WTC11 (cell line): Measurements from ENCODE around the gene MTPN. TPM values are rescaled to one million over a fixed set of nuclear protein-coding genes. Genes with fewer than 3 reads are reported as not detected.

ENCODE experiments used
- ATAC-seq: fragments of 200-7000 bp; cut with Tn5 transposase; 2 replicates; pipeline ENCODE4 v1.10.0; 2021; ENCODE audit warnings: mild to moderate bottlenecking, moderate library complexity
- CTCF ChIA-PET: fragments of 300-600 bp; sonication (Branson Sonifier 250); formaldehyde crosslinking; loops from one replicate; lab custom pipeline; 2021; ENCODE audit warnings: antibody characterized with exemption; lab: Charles Lee
- POLR2A ChIA-PET: fragments of 350-600 bp; sonication (Branson Sonifier 250); formaldehyde crosslinking; loops from one replicate; lab custom pipeline; 2021; ENCODE audit warnings: antibody characterized with exemption; lab: Charles Lee
- DNase-seq: peaks from one replicate; pipeline ENCODE4 v3.0.0; 2021; ENCODE audit warnings: low spot score
- H3K27ac Mint-ChIP-seq: 2 replicates; pipeline ENCODE4 v1.8.0; 2021; ENCODE audit warnings: mixed read lengths
- H3K27me3 Mint-ChIP-seq: 2 replicates; pipeline ENCODE4 v1.8.0; 2021; ENCODE audit warnings: low read depth, mild to moderate bottlenecking, moderate library complexity, mixed read lengths
- H3K36me3 Mint-ChIP-seq: 2 replicates; pipeline ENCODE4 v1.8.0; 2021; ENCODE audit warnings: mixed read lengths
- H3K4me1 Mint-ChIP-seq: 2 replicates; pipeline ENCODE4 v1.8.0; 2022; ENCODE audit warnings: mixed read lengths
- H3K4me3 Mint-ChIP-seq: 2 replicates; pipeline ENCODE4 v1.8.0; 2021; ENCODE audit warnings: mild to moderate bottlenecking, moderate library complexity, mixed read lengths
- H3K9me3 Mint-ChIP-seq: 2 replicates; pipeline ENCODE4 v1.8.0; 2021; ENCODE audit warnings: mixed read lengths
- CBFB ChIP-seq: sonication (generic); formaldehyde crosslinking; IDR thresholded peaks from 2 replicates; pipeline ENCODE4 v1.8.1; 2022; ENCODE audit warnings: mild to moderate bottlenecking, low read depth, missing genetic modification reagents
- CDX4 ChIP-seq: fragments of 250-450 bp; sonication (Bioruptor Pico); IDR thresholded peaks from 2 replicates; pipeline ENCODE4 v1.9.0; 2021; ENCODE audit warnings: moderate library complexity, mild to moderate bottlenecking, inconsistent platforms, borderline replicate concordance
- CREB1 ChIP-seq: sonication (generic); formaldehyde crosslinking; IDR thresholded peaks from 2 replicates; pipeline ENCODE4 v1.8.0; 2023; ENCODE audit warnings: mild to moderate bottlenecking, missing genetic modification reagents
- EMX1 ChIP-seq: fragments of 250-450 bp; sonication (Bioruptor Pico); IDR thresholded peaks from 2 replicates; pipeline ENCODE4 v1.8.0; 2021; ENCODE audit warnings: mild to moderate bottlenecking
- ERG ChIP-seq: fragments of 250-450 bp; sonication (Bioruptor Pico); IDR thresholded peaks from 2 replicates; pipeline ENCODE4 v1.8.0; 2021; ENCODE audit warnings: mild to moderate bottlenecking
- IRF2 ChIP-seq: sonication (generic); formaldehyde crosslinking; IDR thresholded peaks from 2 replicates; pipeline ENCODE4 v1.8.0; 2022; ENCODE audit warnings: low read depth, missing genetic modification reagents, borderline replicate concordance
- JAZF1 ChIP-seq: fragments of 250-450 bp; sonication (Bioruptor Pico); IDR thresholded peaks from 2 replicates; pipeline ENCODE4 v1.9.0; 2021; ENCODE audit warnings: moderate library complexity, mild to moderate bottlenecking, inconsistent platforms
- NFATC4 ChIP-seq: fragments of 250-450 bp; sonication (Bioruptor Pico); IDR thresholded peaks from 2 replicates; pipeline ENCODE4 v1.9.0; 2021; ENCODE audit warnings: mild to moderate bottlenecking
- PRRX2 ChIP-seq: fragments of 250-450 bp; sonication (Bioruptor Pico); IDR thresholded peaks from 2 replicates; pipeline ENCODE4 v1.8.0; 2021; ENCODE audit warnings: mild to moderate bottlenecking
- RELA ChIP-seq: sonication (generic); formaldehyde crosslinking; IDR thresholded peaks from 2 replicates; pipeline ENCODE4 v1.8.1; 2022; ENCODE audit warnings: missing genetic modification reagents, mild to moderate bottlenecking, borderline replicate concordance
- SMAD3 ChIP-seq: sonication (generic); formaldehyde crosslinking; IDR thresholded peaks from 2 replicates; pipeline ENCODE4 v1.8.0; 2022; ENCODE audit warnings: missing genetic modification reagents, mild to moderate bottlenecking, borderline replicate concordance
- TCF7 ChIP-seq: sonication (generic); formaldehyde crosslinking; IDR thresholded peaks from 2 replicates; pipeline ENCODE4 v1.8.0; 2022; ENCODE audit warnings: mild to moderate bottlenecking, low read depth, missing genetic modification reagents, moderate library complexity
- ZNF263 ChIP-seq: sonication (generic); formaldehyde crosslinking; IDR thresholded peaks from 2 replicates; pipeline ENCODE4 v1.8.1; 2022; ENCODE audit warnings: low read depth, mild to moderate bottlenecking, moderate library complexity, missing genetic modification reagents
- ZNF396 ChIP-seq: fragments of 250-450 bp; sonication (Bioruptor Pico); IDR thresholded peaks from 2 replicates; pipeline ENCODE4 v1.8.0; 2021; ENCODE audit warnings: mild to moderate bottlenecking, moderate library complexity, borderline replicate concordance
- ZNF416 ChIP-seq: fragments of 250-450 bp; sonication (Bioruptor Pico); IDR thresholded peaks from 2 replicates; pipeline ENCODE4 v1.9.0; 2021; ENCODE audit warnings: mild to moderate bottlenecking, inconsistent platforms
- ZNF423 ChIP-seq: fragments of 250-450 bp; sonication (Bioruptor Pico); IDR thresholded peaks from 2 replicates; pipeline ENCODE4 v2.1.2; 2022; ENCODE audit warnings: mild to moderate bottlenecking, moderate library complexity
- ZNF532 ChIP-seq: fragments of 250-450 bp; sonication (Bioruptor Pico); IDR thresholded peaks from 2 replicates; pipeline ENCODE4 v1.9.0; 2021; ENCODE audit warnings: mild to moderate bottlenecking, borderline replicate concordance
- total RNA-seq: library from RNA; stranded (reverse); gene quantifications from 3 replicates; pipeline ENCODE4 v1.2.3, GENCODE V29; 2021
- TF ChIP-seq, protein P1 (sequence below): sonication (generic); formaldehyde crosslinking; IDR thresholded peaks from 2 replicates; pipeline ENCODE4 v1.8.0; 2022; ENCODE audit warnings: mild to moderate bottlenecking, missing genetic modification reagents
- TF ChIP-seq, protein P2 (sequence below): sonication (generic); formaldehyde crosslinking; conservative IDR thresholded peaks from 2 replicates; pipeline ENCODE4 v1.8.1; 2022; ENCODE audit warnings: mild to moderate bottlenecking, missing genetic modification reagents
- TF ChIP-seq, protein P3 (sequence below): sonication (generic); formaldehyde crosslinking; IDR thresholded peaks from 2 replicates; pipeline ENCODE4 v1.8.0; 2023; ENCODE audit warnings: mild to moderate bottlenecking, missing genetic modification reagents

MTPN gene
- total RNA-seq, 1 experiment from 2014 or later, result 92.5 TPM

- TF ChIP-seq TCF7 (CRISPR knock-in tag), result no peak
- no peak for TF ChIP-seq ERG (CRISPR knock-in tag)
- no peak for TF ChIP-seq ZNF532 (CRISPR knock-in tag)
- no peak for TF ChIP-seq CBFB (CRISPR knock-in tag)
These were observed 26.7 kb downstream of the MTPN start (continued) for GRCh38 chr7:135950429-135950828.

DNA sequence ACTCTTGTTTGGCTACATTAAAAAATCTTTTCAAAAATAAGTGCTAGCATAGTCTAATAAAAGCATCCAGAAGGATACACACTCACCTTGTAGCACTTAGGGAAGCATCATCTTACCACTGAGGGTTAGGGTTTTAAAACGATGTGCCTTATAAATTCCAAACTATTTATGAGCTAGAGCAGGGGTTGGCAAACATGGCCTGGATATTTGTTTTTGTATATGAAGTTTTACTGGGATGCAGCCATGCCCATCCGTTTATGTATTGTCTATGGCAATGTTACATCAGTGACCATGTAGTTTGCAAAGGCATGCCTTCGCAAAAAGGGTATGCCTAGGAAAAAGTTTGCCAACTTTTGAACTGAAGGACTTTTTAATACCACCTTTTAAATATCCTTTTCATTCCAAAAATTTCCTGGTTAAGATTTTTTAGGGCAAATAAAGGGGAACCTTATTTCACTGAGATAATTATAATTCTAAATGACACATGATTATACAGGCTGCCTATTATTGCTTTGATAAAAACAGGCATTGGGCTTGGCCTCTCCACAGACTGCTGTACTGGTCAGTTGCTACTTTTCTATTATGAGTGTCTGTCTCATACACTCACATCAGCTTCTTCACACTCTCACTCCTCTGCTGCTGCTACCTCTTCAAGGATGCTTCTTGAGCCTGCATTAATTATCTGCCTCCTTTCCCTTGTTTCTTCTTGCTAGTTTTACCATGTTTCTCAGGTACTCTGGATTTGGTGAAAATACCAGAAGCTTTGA is 30.7 kb downstream of the MTPN start:
- Mint-ChIP-seq H3K9me3 (no peaks in the 10 kb centered on the region), H3K4me3 (no peak overlapping the region), H3K27ac (peak overlapping the region; percentile 47; the same call in 1 of the 2 replicates), H3K36me3 (peaks cover 20% of the 10 kb centered on the region), H3K4me1 (peaks cover 26% of the 10 kb centered on the region), H3K27me3 (no peaks in the 10 kb centered on the region)
- no peak for DNase-seq
- ChIA-PET CTCF (no interaction called here), POLR2A (no interaction called here)
- TF ChIP-seq CREB1 (CRISPR knock-in tag) (no peak), EMX1 (CRISPR knock-in tag) (no peak), ZNF263 (no peak), ZNF416 (CRISPR knock-in tag) (no peak)
- ATAC-seq, result no peak

DNA sequence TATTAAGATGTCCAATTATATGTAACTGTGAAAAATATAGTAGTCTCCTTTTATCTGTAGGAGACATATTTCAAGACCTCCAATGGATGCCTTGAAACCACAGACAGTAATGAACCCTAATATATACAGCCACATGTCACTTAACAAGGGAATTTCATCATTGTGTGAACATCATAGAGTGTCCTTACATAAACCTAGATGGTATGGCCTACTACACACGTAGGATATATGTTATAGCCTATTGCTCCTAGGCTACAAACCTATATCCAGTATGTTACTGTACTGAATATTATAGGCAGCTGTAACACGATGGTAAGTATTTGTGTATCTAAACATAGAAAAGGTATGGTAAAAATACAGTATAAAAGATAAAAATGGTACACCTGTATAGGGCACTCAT is 32.4 kb downstream of the MTPN start:
- CTCF ChIA-PET, result no interaction called here
- ATAC-seq, result no peak

More for the DNA sequence above, 32.4 kb downstream of the MTPN start:
- POLR2A ChIA-PET, result no interaction called here
- TF ChIP-seq, protein P1, sequence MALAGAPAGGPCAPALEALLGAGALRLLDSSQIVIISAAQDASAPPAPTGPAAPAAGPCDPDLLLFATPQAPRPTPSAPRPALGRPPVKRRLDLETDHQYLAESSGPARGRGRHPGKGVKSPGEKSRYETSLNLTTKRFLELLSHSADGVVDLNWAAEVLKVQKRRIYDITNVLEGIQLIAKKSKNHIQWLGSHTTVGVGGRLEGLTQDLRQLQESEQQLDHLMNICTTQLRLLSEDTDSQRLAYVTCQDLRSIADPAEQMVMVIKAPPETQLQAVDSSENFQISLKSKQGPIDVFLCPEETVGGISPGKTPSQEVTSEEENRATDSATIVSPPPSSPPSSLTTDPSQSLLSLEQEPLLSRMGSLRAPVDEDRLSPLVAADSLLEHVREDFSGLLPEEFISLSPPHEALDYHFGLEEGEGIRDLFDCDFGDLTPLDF, result no peak
- TF ChIP-seq ZNF423 (CRISPR knock-in tag) (no peak), JAZF1 (no peak), NFATC4 (CRISPR knock-in tag) (no peak), CDX4 (CRISPR knock-in tag) (no peak), RELA (CRISPR knock-in tag) (no peak), SMAD3 (CRISPR knock-in tag) (no peak), IRF2 (CRISPR knock-in tag) (no peak), ZNF396 (CRISPR knock-in tag) (no peak), PRRX2 (CRISPR knock-in tag) (no peak)
- TF ChIP-seq, protein P2, sequence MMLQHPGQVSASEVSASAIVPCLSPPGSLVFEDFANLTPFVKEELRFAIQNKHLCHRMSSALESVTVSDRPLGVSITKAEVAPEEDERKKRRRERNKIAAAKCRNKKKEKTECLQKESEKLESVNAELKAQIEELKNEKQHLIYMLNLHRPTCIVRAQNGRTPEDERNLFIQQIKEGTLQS (CRISPR knock-in tag), result no peak
- TF ChIP-seq, protein P3, sequence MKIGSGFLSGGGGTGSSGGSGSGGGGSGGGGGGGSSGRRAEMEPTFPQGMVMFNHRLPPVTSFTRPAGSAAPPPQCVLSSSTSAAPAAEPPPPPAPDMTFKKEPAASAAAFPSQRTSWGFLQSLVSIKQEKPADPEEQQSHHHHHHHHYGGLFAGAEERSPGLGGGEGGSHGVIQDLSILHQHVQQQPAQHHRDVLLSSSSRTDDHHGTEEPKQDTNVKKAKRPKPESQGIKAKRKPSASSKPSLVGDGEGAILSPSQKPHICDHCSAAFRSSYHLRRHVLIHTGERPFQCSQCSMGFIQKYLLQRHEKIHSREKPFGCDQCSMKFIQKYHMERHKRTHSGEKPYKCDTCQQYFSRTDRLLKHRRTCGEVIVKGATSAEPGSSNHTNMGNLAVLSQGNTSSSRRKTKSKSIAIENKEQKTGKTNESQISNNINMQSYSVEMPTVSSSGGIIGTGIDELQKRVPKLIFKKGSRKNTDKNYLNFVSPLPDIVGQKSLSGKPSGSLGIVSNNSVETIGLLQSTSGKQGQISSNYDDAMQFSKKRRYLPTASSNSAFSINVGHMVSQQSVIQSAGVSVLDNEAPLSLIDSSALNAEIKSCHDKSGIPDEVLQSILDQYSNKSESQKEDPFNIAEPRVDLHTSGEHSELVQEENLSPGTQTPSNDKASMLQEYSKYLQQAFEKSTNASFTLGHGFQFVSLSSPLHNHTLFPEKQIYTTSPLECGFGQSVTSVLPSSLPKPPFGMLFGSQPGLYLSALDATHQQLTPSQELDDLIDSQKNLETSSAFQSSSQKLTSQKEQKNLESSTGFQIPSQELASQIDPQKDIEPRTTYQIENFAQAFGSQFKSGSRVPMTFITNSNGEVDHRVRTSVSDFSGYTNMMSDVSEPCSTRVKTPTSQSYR (CRISPR knock-in tag), result no peak
- H3K4me3 Mint-ChIP-seq, result no peak overlapping the region
- peaks cover 3% of the 10 kb centered on the region; the same call in 1 of the 2 replicates for H3K36me3 Mint-ChIP-seq
- H3K4me1 Mint-ChIP-seq, result peaks cover 39% of the 10 kb centered on the region
- no peak overlapping the region for H3K27ac Mint-ChIP-seq
- H3K9me3 Mint-ChIP-seq, result no peaks in the 10 kb centered on the region
- H3K27me3 Mint-ChIP-seq, result no peaks in the 10 kb centered on the region
- no peak for DNase-seq
